Measurements from ENCODE around the gene TUB. TPM values are rescaled to one million over a fixed set of nuclear protein-coding genes. Genes with fewer than 3 reads are reported as not detected.

TUB gene
- polyA plus RNA-seq, 1 of the 3 experiments (the other 2 are of a cell fraction): 11.3 TPM

DNA sequence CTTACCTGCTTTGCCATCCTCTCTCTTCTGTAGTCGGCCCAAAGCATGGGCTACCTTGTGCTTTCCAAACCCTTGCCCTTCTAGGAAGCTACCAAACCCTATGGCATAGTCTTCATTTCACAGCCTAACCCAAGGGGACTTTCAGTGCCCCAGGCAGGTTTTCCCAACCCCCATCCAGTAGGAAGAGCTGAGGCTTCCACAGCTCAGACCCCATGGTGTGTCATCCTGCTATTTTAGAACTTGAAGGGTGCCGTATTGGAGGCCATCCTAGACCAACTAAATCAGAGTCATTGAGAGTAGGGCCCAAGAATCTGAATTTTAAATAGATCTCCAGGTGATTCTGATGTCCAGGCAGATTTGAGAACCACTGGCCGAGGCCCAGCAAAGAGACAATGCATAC is 31.9 kb upstream of the TUB start:
- POLR2A ChIA-PET: no interaction called here
- Histone ChIP-seq H3K4me3 (ENCODE audit: low read depth in 2 of 2, low read length in 1 of 2) (no peak overlapping the region), H3K9ac (no peak overlapping the region), H2AFZ (ENCODE audit: low read depth) (no peak overlapping the region), H4K20me1 (ENCODE audit: insufficient read depth) (no peaks in the 10 kb centered on the region), H3K4me2 (no peak overlapping the region), H3K4me1 (ENCODE audit: control insufficient read depth in 1 of 2, insufficient read depth in 2 of 2, low read depth in 1 of 2, low read length in 1 of 2) (no peaks in the 10 kb centered on the region; a peak in 1 of 4 replicates), H3F3A (replicated peaks; ENCODE audit: insufficient read depth) (no peaks in the 10 kb centered on the region), H3K27ac (ENCODE audit: low read depth in 2 of 2, low read length in 1 of 2) (no peak overlapping the region), H3K9me3 (no peaks in the 10 kb centered on the region), H3K36me3 (replicated peaks in 1 of 2; ENCODE audit: control insufficient read depth in 1 of 2, insufficient read depth in 2 of 2, low read length in 1 of 2) (no peaks in the 10 kb centered on the region), H3K27me3 (ENCODE audit: insufficient read depth) (no peaks in the 10 kb centered on the region), H3K79me2 (ENCODE audit: insufficient read depth) (no peaks in the 10 kb centered on the region), H3K9me2 (no peaks in the 10 kb centered on the region)
- CTCF ChIA-PET: interaction anchor here (1.1 to 2.8 kb wide), 6 partner anchors 15 to 42 kb away, joined by 3 to 21 read pairs (median 4); no protein-coding TSS in a partner anchor
- 70% methylated on average over 3 of the region's 3 CpGs for WGBS (ENCODE audit: low lambda C conversion rate)
- TF ChIP-seq POLR2AphosphoS5 (IDR thresholded peaks at IDR 0.05; ENCODE audit: low read depth, low read length): no peak
- TF ChIP-seq, protein P1, sequence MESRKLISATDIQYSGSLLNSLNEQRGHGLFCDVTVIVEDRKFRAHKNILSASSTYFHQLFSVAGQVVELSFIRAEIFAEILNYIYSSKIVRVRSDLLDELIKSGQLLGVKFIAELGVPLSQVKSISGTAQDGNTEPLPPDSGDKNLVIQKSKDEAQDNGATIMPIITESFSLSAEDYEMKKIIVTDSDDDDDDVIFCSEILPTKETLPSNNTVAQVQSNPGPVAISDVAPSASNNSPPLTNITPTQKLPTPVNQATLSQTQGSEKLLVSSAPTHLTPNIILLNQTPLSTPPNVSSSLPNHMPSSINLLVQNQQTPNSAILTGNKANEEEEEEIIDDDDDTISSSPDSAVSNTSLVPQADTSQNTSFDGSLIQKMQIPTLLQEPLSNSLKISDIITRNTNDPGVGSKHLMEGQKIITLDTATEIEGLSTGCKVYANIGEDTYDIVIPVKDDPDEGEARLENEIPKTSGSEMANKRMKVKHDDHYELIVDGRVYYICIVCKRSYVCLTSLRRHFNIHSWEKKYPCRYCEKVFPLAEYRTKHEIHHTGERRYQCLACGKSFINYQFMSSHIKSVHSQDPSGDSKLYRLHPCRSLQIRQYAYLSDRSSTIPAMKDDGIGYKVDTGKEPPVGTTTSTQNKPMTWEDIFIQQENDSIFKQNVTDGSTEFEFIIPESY (IDR thresholded peaks at IDR 0.05; ENCODE audit: borderline replicate concordance, low read depth): no peak
- no peak for TF ChIP-seq TEAD4 (IDR thresholded peaks at IDR 0.05; ENCODE audit: borderline replicate concordance, insufficient read depth)
- TF ChIP-seq, protein P2, sequence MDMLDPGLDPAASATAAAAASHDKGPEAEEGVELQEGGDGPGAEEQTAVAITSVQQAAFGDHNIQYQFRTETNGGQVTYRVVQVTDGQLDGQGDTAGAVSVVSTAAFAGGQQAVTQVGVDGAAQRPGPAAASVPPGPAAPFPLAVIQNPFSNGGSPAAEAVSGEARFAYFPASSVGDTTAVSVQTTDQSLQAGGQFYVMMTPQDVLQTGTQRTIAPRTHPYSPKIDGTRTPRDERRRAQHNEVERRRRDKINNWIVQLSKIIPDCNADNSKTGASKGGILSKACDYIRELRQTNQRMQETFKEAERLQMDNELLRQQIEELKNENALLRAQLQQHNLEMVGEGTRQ (IDR thresholded peaks at IDR 0.05; ENCODE audit: borderline replicate concordance, low read depth, low read length): no peak
- no peak for TF ChIP-seq EZH2phosphoT487 (IDR thresholded peaks at IDR 0.05; ENCODE audit: borderline replicate concordance, low read depth)
- TF ChIP-seq, protein P3, sequence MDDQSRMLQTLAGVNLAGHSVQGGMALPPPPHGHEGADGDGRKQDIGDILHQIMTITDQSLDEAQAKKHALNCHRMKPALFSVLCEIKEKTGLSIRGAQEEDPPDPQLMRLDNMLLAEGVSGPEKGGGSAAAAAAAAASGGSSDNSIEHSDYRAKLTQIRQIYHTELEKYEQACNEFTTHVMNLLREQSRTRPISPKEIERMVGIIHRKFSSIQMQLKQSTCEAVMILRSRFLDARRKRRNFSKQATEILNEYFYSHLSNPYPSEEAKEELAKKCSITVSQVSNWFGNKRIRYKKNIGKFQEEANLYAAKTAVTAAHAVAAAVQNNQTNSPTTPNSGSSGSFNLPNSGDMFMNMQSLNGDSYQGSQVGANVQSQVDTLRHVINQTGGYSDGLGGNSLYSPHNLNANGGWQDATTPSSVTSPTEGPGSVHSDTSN (IDR thresholded peaks at IDR 0.05): no peak
- TF ChIP-seq, protein P4, sequence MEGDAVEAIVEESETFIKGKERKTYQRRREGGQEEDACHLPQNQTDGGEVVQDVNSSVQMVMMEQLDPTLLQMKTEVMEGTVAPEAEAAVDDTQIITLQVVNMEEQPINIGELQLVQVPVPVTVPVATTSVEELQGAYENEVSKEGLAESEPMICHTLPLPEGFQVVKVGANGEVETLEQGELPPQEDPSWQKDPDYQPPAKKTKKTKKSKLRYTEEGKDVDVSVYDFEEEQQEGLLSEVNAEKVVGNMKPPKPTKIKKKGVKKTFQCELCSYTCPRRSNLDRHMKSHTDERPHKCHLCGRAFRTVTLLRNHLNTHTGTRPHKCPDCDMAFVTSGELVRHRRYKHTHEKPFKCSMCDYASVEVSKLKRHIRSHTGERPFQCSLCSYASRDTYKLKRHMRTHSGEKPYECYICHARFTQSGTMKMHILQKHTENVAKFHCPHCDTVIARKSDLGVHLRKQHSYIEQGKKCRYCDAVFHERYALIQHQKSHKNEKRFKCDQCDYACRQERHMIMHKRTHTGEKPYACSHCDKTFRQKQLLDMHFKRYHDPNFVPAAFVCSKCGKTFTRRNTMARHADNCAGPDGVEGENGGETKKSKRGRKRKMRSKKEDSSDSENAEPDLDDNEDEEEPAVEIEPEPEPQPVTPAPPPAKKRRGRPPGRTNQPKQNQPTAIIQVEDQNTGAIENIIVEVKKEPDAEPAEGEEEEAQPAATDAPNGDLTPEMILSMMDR (IDR thresholded peaks at IDR 0.05): no peak
- TF ChIP-seq SMC3 (IDR thresholded peaks at IDR 0.05; ENCODE audit: low read depth, low read length): no peak
- no peak for TF ChIP-seq MEF2A (IDR thresholded peaks at IDR 0.05; ENCODE audit: borderline replicate concordance, low read depth)
- TF ChIP-seq JUND (IDR thresholded peaks at IDR 0.05): no peak
- TF ChIP-seq, protein P5, sequence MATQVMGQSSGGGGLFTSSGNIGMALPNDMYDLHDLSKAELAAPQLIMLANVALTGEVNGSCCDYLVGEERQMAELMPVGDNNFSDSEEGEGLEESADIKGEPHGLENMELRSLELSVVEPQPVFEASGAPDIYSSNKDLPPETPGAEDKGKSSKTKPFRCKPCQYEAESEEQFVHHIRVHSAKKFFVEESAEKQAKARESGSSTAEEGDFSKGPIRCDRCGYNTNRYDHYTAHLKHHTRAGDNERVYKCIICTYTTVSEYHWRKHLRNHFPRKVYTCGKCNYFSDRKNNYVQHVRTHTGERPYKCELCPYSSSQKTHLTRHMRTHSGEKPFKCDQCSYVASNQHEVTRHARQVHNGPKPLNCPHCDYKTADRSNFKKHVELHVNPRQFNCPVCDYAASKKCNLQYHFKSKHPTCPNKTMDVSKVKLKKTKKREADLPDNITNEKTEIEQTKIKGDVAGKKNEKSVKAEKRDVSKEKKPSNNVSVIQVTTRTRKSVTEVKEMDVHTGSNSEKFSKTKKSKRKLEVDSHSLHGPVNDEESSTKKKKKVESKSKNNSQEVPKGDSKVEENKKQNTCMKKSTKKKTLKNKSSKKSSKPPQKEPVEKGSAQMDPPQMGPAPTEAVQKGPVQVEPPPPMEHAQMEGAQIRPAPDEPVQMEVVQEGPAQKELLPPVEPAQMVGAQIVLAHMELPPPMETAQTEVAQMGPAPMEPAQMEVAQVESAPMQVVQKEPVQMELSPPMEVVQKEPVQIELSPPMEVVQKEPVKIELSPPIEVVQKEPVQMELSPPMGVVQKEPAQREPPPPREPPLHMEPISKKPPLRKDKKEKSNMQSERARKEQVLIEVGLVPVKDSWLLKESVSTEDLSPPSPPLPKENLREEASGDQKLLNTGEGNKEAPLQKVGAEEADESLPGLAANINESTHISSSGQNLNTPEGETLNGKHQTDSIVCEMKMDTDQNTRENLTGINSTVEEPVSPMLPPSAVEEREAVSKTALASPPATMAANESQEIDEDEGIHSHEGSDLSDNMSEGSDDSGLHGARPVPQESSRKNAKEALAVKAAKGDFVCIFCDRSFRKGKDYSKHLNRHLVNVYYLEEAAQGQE (IDR thresholded peaks at IDR 0.05; ENCODE audit: low read depth, low read length): no peak
- no peak for TF ChIP-seq RXRA (IDR thresholded peaks at IDR 0.05; ENCODE audit: borderline replicate concordance, low read depth)
- no peak for TF ChIP-seq ELF1 (IDR thresholded peaks at IDR 0.05)
- TF ChIP-seq, protein P6, sequence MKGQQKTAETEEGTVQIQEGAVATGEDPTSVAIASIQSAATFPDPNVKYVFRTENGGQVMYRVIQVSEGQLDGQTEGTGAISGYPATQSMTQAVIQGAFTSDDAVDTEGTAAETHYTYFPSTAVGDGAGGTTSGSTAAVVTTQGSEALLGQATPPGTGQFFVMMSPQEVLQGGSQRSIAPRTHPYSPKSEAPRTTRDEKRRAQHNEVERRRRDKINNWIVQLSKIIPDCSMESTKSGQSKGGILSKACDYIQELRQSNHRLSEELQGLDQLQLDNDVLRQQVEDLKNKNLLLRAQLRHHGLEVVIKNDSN (IDR thresholded peaks at IDR 0.05; ENCODE audit: borderline replicate concordance, low read depth): no peak
- TF ChIP-seq TCF12 (IDR thresholded peaks at IDR 0.05): no peak
- TF ChIP-seq FOXJ3 (CRISPR knock-in tag; IDR thresholded peaks at IDR 0.05): no peak
- TF ChIP-seq, protein P7, sequence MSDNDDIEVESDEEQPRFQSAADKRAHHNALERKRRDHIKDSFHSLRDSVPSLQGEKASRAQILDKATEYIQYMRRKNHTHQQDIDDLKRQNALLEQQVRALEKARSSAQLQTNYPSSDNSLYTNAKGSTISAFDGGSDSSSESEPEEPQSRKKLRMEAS (IDR thresholded peaks at IDR 0.05; ENCODE audit: low read depth): no peak
- TF ChIP-seq YY1 (IDR thresholded peaks at IDR 0.05; ENCODE audit: low read depth): no peak
- no peak for DNase-seq

Measured in SK-N-SH (cell line).